Pancreas (tissue), 10 donors: ENCODE results near the gene SMIM14. TPM values are rescaled to one million over a fixed set of nuclear protein-coding genes. Genes with fewer than 3 reads are reported as not detected.

Experiments used
- ATAC-seq, 4 donors: fragments of 200-7000 bp; cut with Tn5 transposase; one replicate each; pipeline versions ENCODE4 v1.8.0 to v1.9.1; 2020; ENCODE audit warnings: mild to moderate bottlenecking in 4 of 4, moderate library complexity in 4 of 4
- DNase-seq, 6 donors: peaks; one replicate each; pipeline ENCODE4 v3.0.0-alpha.2; 2020
- FAIRE-seq: peaks from 2 replicates; lab custom pipeline; 2012; peaks lifted over from hg19 to GRCh38; lab: Jason Lieb, UNC
- H3K27ac ChIP-seq, 4 donors: fragments of 200-600 bp; sonication (generic); 1 replicate in 3 of 4; 2 replicates in 1 of 4; pipeline versions ENCODE4 v1.5.0 to v1.8.0; 2020
- H3K27me3 ChIP-seq, 4 donors: fragments of 200-600 bp; one replicate each; pipeline ENCODE4 v1.8.0; 2021
- H3K36me3 ChIP-seq, 3 donors: fragments of 200-600 bp; sonication (generic) in 1 of 3; one replicate each; pipeline versions ENCODE4 v1.5.0 to v1.8.0; 2020 to 2021
- H3K4me1 ChIP-seq, 3 donors: fragments of 200-600 bp; one replicate each; pipeline ENCODE4 v1.8.0; 2021
- H3K4me3 ChIP-seq, 4 donors: fragments of 200-600 bp; sonication (generic) in 2 of 4; one replicate each; pipeline versions ENCODE4 v1.5.0 to v1.8.0; 2020 to 2021
- H3K9me3 ChIP-seq, 4 donors: fragments of 200-600 bp; one replicate each; pipeline ENCODE4 v1.8.0; 2021
- WGBS, 2 donors: extraction: QIAGEN DNeasy Blood & Tissue Kit; methylation state at CpG; one replicate each; pipeline ENCODE4 v1.1.7; 2013; 5-methylcytosine and 5-hydroxymethylcytosine counted together
- intact Hi-C, 3 donors: fragments of 100-400 bp; cut with DNase I; formaldehyde crosslinking; loops; one replicate each; pipeline versions ENCODE4 v1.11.1 to v1.14.2; 2022
- polyA plus RNA-seq, 2 donors: library from polyadenylated mRNA; stranded (reverse); fragments of 200-250 nt; gene quantifications; one replicate each; pipeline ENCODE4 v1.2.3, GENCODE V29; 2013
- total RNA-seq, 6 donors: library from RNA; stranded (reverse); fragmentation: NEBNext Ultra II Directional in 4 of 6; extraction: Animal tissue kit (Norgen Biotek cat#: 25700) in 4 of 6; gene quantifications; one replicate each; pipeline versions ENCODE4 v1.2.1 to v1.2.4, GENCODE V29; 2021 to 2023
- TF ChIP-seq, protein P1 (sequence below), 4 donors: fragments of 200-600 bp; sonication (generic) in 3 of 4; IDR thresholded peaks; one replicate each; pipeline versions ENCODE4 v1.5.0 to v1.8.0; 2021; ENCODE audit warnings: antibody characterized with exemption in 4 of 4
- donor health status: healthy with polysubstance abuse.
- donor health status: DM: no; HTN: no; CAD: no; lungs with moderate emphysema.
- donor health status: DM: no; HTN: no; CAD: no.
- donor health status: control.
- donor health status: control.
- donor health status: Bipolar disorder and iron deficiency.
- donor health status: DM: yes; HTN: yes; CAD: no.
- donor health status: DM: no; HTN: no; CAD: no.
- donor health status: DM: no; HTN: no; CAD: no.
- donor health status: DM: yes; HTN: yes; CAD: no.

Gene SMIM14
- total and polyA plus RNA-seq, 8 donors: 14.3 to 53.6 (median 44.5) TPM

DNA sequence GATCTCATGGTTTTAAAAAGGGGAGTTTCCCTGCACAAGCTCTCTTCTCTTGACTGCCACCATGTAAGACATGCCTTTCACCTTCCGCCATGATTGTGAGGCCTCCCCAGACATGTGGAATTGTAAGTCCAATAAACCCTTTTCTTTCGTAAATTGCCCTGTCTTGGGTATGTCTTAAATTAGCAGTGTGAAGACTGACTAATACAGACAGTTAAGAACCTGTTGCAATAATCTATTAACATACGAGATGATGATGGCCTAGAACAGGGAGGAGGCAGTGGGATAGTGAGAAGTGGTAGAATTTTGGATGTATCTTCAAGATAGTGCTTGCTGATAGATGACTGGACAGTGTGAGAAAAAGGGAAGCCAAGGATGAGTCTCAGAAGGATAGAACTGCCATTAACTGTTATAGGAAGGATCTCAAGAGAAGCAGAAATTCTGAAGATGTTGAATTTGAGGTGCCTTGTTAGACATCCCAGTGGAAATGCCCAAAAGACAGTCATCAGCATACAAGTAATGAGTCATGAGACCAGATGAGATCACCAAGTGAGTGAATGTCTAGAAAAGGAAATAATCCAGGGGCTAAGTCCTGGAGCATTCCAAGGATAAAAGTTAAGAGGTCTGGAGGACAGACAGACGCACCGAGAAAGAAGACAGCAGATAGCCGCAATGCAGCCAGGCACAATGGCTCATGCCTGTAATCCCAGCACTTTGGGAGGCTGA is 72.6 kb downstream of the SMIM14 start:
- no peak overlapping the region for H3K27ac ChIP-seq
- H3K4me3 ChIP-seq: no peak overlapping the region

DNA sequence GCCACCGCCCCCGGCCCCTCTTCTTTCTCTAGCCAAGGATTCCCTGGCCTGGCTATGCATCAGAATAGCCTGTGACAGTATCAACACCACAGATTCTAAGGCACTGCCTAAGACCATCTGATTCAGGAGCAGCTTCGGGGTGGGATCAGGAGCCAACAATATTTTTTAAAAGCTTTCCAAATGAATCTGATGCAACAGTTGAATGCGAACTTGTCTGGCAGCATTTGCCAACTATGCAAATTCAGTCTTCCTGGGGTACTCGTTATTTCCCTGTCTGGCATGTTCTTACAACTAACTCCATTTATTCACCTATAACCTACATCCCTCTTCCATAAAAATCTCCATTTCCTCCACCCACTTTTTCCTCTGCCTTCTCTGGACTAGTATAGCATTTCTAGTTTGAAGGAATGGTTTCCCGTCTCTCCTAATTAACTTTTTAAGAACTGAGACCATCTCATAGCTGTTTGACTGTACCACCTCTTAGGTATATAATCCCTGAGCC is 75.3 kb downstream of the SMIM14 start:
- intact Hi-C loops: no loop called here
- no peak for ATAC-seq
- Histone ChIP-seq H3K27ac (no peak overlapping the region), H3K9me3 (no peaks in the 10 kb centered on the region), H3K4me3 (no peak overlapping the region), H3K36me3 (no peaks in the 10 kb centered on the region), H3K27me3 (no peaks in the 10 kb centered on the region), H3K4me1 (peaks cover 6 to 16% (median 15%) of the 10 kb centered on the region in 3 donors)
- FAIRE-seq: no peak
- DNase-seq: no peak
- TF ChIP-seq, protein P1, sequence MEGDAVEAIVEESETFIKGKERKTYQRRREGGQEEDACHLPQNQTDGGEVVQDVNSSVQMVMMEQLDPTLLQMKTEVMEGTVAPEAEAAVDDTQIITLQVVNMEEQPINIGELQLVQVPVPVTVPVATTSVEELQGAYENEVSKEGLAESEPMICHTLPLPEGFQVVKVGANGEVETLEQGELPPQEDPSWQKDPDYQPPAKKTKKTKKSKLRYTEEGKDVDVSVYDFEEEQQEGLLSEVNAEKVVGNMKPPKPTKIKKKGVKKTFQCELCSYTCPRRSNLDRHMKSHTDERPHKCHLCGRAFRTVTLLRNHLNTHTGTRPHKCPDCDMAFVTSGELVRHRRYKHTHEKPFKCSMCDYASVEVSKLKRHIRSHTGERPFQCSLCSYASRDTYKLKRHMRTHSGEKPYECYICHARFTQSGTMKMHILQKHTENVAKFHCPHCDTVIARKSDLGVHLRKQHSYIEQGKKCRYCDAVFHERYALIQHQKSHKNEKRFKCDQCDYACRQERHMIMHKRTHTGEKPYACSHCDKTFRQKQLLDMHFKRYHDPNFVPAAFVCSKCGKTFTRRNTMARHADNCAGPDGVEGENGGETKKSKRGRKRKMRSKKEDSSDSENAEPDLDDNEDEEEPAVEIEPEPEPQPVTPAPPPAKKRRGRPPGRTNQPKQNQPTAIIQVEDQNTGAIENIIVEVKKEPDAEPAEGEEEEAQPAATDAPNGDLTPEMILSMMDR (IDR thresholded peaks at IDR 0.05): no peak
- WGBS, 2 donors: 77 to 86% methylated on average over 6 of the region's 6 CpGs

More for the DNA sequence above, 72.6 kb downstream of the SMIM14 start:
- H3K36me3 ChIP-seq: no peaks in the 10 kb centered on the region
- intact Hi-C loops: no loop called here
- H3K4me1 ChIP-seq: peaks cover 14 to 24% (median 23%) of the 10 kb centered on the region in 3 donors
- FAIRE-seq (no peak), DNase-seq (no peak), ATAC-seq (no peak)
- H3K27me3 ChIP-seq: no peaks in the 10 kb centered on the region
- TF ChIP-seq, protein P1 (IDR thresholded peaks at IDR 0.05): no peak
- H3K9me3 ChIP-seq: no peaks in the 10 kb centered on the region
- 96 to 97% methylated on average over 6 of the region's 6 CpGs for WGBS, 2 donors

DNA sequence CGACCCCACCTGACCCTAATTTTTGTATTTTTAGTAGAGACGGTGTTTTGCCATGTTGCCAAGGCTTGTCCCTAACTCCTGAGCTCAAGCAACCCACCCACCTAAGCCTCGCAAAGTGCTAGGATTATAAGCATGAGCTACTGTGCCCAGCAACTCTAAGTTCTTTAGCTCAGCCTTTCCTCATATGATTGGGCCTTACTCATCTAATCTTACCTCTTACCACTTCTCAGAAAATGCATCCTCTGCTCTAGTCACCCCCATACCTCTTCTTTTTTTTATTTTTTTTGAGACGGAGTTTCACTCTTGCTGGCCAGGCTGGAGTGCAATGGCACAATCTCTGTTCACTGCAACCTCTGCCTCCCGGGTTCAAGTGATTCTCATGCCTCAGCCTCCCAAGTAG is 75.9 kb downstream of the SMIM14 start:
- no peaks in the 10 kb centered on the region for H3K27me3 ChIP-seq
- FAIRE-seq: no peak
- no peaks in the 10 kb centered on the region for H3K9me3 ChIP-seq
- no peak for DNase-seq
- TF ChIP-seq, protein P1 (IDR thresholded peaks at IDR 0.05): no peak
- no peak overlapping the region for H3K27ac ChIP-seq
- no peak for ATAC-seq
- no peaks in the 10 kb centered on the region for H3K36me3 ChIP-seq
- H3K4me1 ChIP-seq: peaks cover 5 to 18% (median 10%) of the 10 kb centered on the region in 3 donors
- H3K4me3 ChIP-seq: no peak overlapping the region
- 96 to 97% methylated on average over 5 of the region's 5 CpGs for WGBS, 2 donors
- intact Hi-C loops: no loop called here

DNA sequence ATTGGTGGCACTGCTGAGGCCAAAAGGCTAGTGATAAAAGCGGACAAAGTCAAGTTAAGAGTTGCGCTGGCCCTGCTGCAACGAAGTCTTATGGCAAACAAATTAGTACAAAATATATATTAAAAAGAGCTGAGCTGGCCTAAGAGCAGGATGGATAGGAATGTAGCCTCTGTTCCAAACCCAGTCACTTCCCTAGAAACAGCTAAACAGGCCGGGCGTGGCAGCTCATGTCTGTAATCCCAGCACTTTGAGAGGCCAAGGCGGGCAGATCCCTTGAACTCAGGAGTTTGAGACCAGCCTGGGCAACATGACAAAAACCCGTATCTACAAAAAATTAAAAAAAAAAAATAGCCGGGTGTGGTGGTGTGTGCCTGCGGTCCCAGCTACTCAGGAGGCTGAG is 79.0 kb downstream of the SMIM14 start:
- no peak for FAIRE-seq
- WGBS, 2 donors: 61 to 66% methylated on average over 9 of the region's 9 CpGs

More for the DNA sequence above, 79.0 kb downstream of the SMIM14 start:
- ATAC-seq (peak in 1 of 4 donors; percentile 11), DNase-seq (no peak)
- Histone ChIP-seq H3K9me3 (no peaks in the 10 kb centered on the region), H3K27ac (peak overlapping the region; percentile 24 to 84 (median 27)), H3K27me3 (no peaks in the 10 kb centered on the region), H3K4me3 (no peak overlapping the region), H3K4me1 (peaks cover 11 to 25% (median 18%) of the 10 kb centered on the region in 3 donors), H3K36me3 (peaks cover 0 to 4% (median 0%) of the 10 kb centered on the region in 3 donors)
- TF ChIP-seq, protein P1 (IDR thresholded peaks at IDR 0.05): no peak
- intact Hi-C loops: no loop called here
